ENCODE data around the gene CLMN. TPM values are rescaled to one million over a fixed set of nuclear protein-coding genes. Genes with fewer than 3 reads are reported as not detected.

The CLMN gene
- total and polyA plus RNA-seq, 10 of the 15 experiments (the other 5 are each of a cell fraction or from before 2014, with no cell fraction given), result 7.8 to 49.3 (median 18.5) TPM

DNA sequence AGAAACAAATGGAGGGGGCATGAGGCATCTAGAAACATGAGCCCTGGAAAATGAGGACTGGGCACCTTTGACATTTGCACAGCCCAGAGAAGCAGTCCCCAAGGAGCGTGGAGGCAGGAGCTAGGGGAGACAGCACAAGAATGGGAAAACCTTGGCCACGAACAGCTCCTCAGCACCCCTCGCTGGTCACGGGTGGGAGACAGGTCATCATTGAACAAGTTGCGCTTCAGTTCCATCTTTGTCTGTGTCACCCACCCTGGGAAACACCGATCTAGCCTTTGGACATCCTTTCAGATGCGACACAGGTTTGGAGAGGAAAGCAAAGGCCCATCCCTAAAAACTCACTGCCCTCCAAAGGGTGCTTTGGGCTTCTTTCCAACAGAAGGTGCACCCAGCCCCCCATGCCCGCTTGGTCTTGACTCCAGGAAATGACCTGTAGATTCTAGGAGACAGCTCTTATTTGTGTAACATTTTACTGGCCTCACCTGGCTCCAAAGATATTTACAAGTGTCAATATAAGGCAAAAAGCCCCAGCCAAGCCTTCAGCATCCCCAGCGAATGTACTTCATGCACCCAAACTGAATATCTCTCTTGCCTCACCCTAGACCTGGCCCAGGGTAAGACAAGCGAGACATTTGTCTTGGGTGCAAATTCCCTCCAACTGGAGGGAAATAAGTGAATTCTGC is 28.8 kb upstream of the CLMN start:
- no TSS peak for BruUV-seq (replicated peaks)
- in situ Hi-C loops (cut with MboI), result no loop called here
- CTCF ChIA-PET, result interaction anchor here (1.2 to 2.3 kb wide), 2 partner anchors 13 to 175 kb away, joined by 3 to 6 read pairs; no protein-coding TSS in a partner anchor

DNA sequence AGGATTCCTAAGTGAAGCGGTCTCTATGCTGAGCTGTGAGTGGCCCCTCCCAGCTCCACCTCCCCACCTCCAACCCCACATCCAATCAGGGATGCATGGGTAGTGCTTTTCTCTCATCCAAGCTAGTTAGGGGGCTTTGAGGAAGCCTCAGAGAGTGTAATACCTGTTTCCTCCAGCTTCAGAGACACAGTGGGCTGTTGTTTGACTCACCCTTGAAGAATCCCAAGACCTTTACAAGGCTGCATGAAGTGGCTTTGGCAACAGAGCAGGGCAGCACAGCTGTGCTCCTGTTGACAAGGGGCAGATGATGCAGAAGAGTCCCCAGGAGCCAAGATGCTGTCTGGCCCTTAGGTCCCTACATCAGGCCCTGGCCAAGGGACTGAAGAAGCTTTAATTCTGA is 27.1 kb upstream of the CLMN start:
- ChIA-PET RAD21 (ENCODE audit: unreplicated experiment) (no interaction called here), SMC1A (ENCODE audit: uncharacterized antibody, unreplicated experiment) (interaction anchor here (0.7 to 1.3 kb wide), 2 partner anchors 14 to 1181 kb away, joined by 3 to 4 read pairs; no protein-coding TSS in a partner anchor), CTCF (interaction anchor here (1.0 to 1.2 kb wide), 2 partner anchors 10 to 15 kb away, joined by 3 read pairs; no protein-coding TSS in a partner anchor), POLR2A (interaction anchor here (0.6 kb wide), 1 partner anchor 149 kb away, joined by 6 read pairs; no protein-coding TSS in a partner anchor)
- 45% methylated on average over 1 of the region's 1 CpG for WGBS (ENCODE audit: insufficient coverage, insufficient replicate concordance, low lambda C conversion rate, missing lambda C conversion rate)
- in situ Hi-C loops (cut with MboI) (no loop called here), intact Hi-C loops (cut with micrococcal nuclease; ENCODE audit: unreplicated experiment) (no loop called here)
- FAIRE-seq (no peak), ATAC-seq (no peak), DNase-seq (ENCODE audit: low read depth, low spot score) (no peak)
- no peaks in the 10 kb centered on the region for H3K36me3 ChIP-seq (ENCODE audit: control insufficient read depth in 2 of 2, insufficient read depth in 2 of 2, low read length in 1 of 2)
- no peaks in the 10 kb centered on the region for H3K4me1 ChIP-seq (ENCODE audit: control insufficient read depth, insufficient read depth, low read length)
- no peak overlapping the region for H3K4me2 ChIP-seq (ENCODE audit: control insufficient read depth, insufficient read depth)
- no peaks in the 10 kb centered on the region; a peak in 1 of 4 replicates for H3K27me3 ChIP-seq (replicated peaks in 1 of 2; ENCODE audit: control insufficient read depth in 2 of 2, insufficient read depth in 2 of 2, low read length in 1 of 2)
- no peak overlapping the region for H3K27ac ChIP-seq (ENCODE audit: control insufficient read depth, insufficient read depth)
- H3K79me2 ChIP-seq (ENCODE audit: control insufficient read depth, insufficient read depth, low read length), result no peaks in the 10 kb centered on the region
- H2AFZ ChIP-seq (ENCODE audit: control insufficient read depth, low read depth, low read length), result no peak overlapping the region
- H3K9ac ChIP-seq (ENCODE audit: control insufficient read depth, insufficient read depth, low read length), result no peak overlapping the region
- no peaks in the 10 kb centered on the region for H4K20me1 ChIP-seq (ENCODE audit: control insufficient read depth, insufficient read depth)
- H3K9me3 ChIP-seq (replicated peaks; ENCODE audit: control insufficient read depth, insufficient read depth, low read length), result no peaks in the 10 kb centered on the region; the same call in 2 of the 3 replicates
- no peak overlapping the region for H3K4me3 ChIP-seq
- BruUV-seq (replicated peaks), result no TSS peak
- TF ChIP-seq KDM1A (IDR thresholded peaks at IDR 0.05; ENCODE audit: borderline replicate concordance) (no peak), NR2C2 (IDR thresholded peaks at IDR 0.05; ENCODE audit: borderline replicate concordance, control insufficient read depth, insufficient read length, low read depth) (no peak), CREB1 (IDR thresholded peaks at IDR 0.05; ENCODE audit: low read depth) (no peak)

More for the DNA sequence above, 28.8 kb upstream of the CLMN start:
- intact Hi-C loops (cut with micrococcal nuclease; ENCODE audit: unreplicated experiment), result no loop called here
- H3K4me3 ChIP-seq, result no peak overlapping the region
- no peaks in the 10 kb centered on the region for H3K27me3 ChIP-seq (replicated peaks in 1 of 2; ENCODE audit: control insufficient read depth in 2 of 2, insufficient read depth in 2 of 2, low read length in 1 of 2)
- no peak overlapping the region for H3K9ac ChIP-seq (ENCODE audit: control insufficient read depth, insufficient read depth, low read length)
- DNase-seq (ENCODE audit: low read depth, low spot score) (no peak), ATAC-seq (no peak), FAIRE-seq (no peak)
- 49% methylated on average over 10 of the region's 10 CpGs for WGBS (ENCODE audit: insufficient coverage, insufficient replicate concordance, low lambda C conversion rate, missing lambda C conversion rate)
- ChIA-PET POLR2A (no interaction called here), RAD21 (ENCODE audit: unreplicated experiment) (interaction anchor here (1.2 to 1.6 kb wide), 2 partner anchors 12 to 33 kb away, joined by 4 read pairs; no protein-coding TSS in a partner anchor), SMC1A (ENCODE audit: uncharacterized antibody, unreplicated experiment) (interaction anchor here (0.6 to 1.6 kb wide), 2 partner anchors 21 to 142 kb away, joined by 4 read pairs; no protein-coding TSS in a partner anchor)
- no peaks in the 10 kb centered on the region for H4K20me1 ChIP-seq (ENCODE audit: control insufficient read depth, insufficient read depth)
- H3K79me2 ChIP-seq (ENCODE audit: control insufficient read depth, insufficient read depth, low read length), result no peaks in the 10 kb centered on the region
- no peak overlapping the region for H3K27ac ChIP-seq (ENCODE audit: control insufficient read depth, insufficient read depth)
- H2AFZ ChIP-seq (ENCODE audit: control insufficient read depth, low read depth, low read length), result no peak overlapping the region
- no peak for TF ChIP-seq RUNX3 (IDR thresholded peaks at IDR 0.05; ENCODE audit: low read length)
- TF ChIP-seq, protein P1, sequence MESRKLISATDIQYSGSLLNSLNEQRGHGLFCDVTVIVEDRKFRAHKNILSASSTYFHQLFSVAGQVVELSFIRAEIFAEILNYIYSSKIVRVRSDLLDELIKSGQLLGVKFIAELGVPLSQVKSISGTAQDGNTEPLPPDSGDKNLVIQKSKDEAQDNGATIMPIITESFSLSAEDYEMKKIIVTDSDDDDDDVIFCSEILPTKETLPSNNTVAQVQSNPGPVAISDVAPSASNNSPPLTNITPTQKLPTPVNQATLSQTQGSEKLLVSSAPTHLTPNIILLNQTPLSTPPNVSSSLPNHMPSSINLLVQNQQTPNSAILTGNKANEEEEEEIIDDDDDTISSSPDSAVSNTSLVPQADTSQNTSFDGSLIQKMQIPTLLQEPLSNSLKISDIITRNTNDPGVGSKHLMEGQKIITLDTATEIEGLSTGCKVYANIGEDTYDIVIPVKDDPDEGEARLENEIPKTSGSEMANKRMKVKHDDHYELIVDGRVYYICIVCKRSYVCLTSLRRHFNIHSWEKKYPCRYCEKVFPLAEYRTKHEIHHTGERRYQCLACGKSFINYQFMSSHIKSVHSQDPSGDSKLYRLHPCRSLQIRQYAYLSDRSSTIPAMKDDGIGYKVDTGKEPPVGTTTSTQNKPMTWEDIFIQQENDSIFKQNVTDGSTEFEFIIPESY (IDR thresholded peaks at IDR 0.05), result 0 out of 2 replicates have a peak, but pooled peaks have one; percentile 47
- no peaks in the 10 kb centered on the region for H3K4me1 ChIP-seq (ENCODE audit: control insufficient read depth, insufficient read depth, low read length)
- no peaks in the 10 kb centered on the region for H3K36me3 ChIP-seq (ENCODE audit: control insufficient read depth in 2 of 2, insufficient read depth in 2 of 2, low read length in 1 of 2)
- no peak overlapping the region for H3K4me2 ChIP-seq (ENCODE audit: control insufficient read depth, insufficient read depth)
- no peaks in the 10 kb centered on the region; the same call in 2 of the 3 replicates for H3K9me3 ChIP-seq (replicated peaks; ENCODE audit: control insufficient read depth, insufficient read depth, low read length)

All from GM12878 (cell line).